GM19324 (cell line): Measurements from ENCODE around the gene GNB3.

ENCODE experiments used
- ATAC-seq: cut with Tn5 transposase; IDR thresholded peaks from one replicate; pipeline ENCODE4 v1.9.1; 2021; ENCODE audit warnings: mild to moderate bottlenecking, moderate library complexity; ENCODE audit not compliant: unreplicated experiment, low FRiP score

The GNB3 gene

GRCh38 chr12:6823182-6824084, 17.3 kb upstream of the GNB3 start:
- ATAC-seq = no peak

GRCh38 chr12:6824085-6824775, 16.5 kb upstream of the GNB3 start:
- ATAC-seq = no peak

GRCh38 chr12:6824901-6825381, 15.8 kb upstream of the GNB3 start:
- ATAC-seq = no peak

- no peak for ATAC-seq
These were observed 15.2 kb upstream of the GNB3 start for GRCh38 chr12:6825398-6826124.

GRCh38 chr12:6826125-6826733, 14.5 kb upstream of the GNB3 start:
- no peak for ATAC-seq

- ATAC-seq = no peak
These were observed 13.8 kb upstream of the GNB3 start for GRCh38 chr12:6826734-6827436.

- ATAC-seq = no peak
These were observed 13.3 kb upstream of the GNB3 start for GRCh38 chr12:6827437-6827911.

- no peak for ATAC-seq
These were observed 12.5 kb upstream of the GNB3 start, which contains the start of gene P3H3 for GRCh38 chr12:6827982-6828780. P3H3 (plus strand) TSS chr12:6828407; CDS start chr12:6828441, 34 bp downstream.

- no peak for ATAC-seq
These were observed 11.8 kb upstream of the GNB3 start for GRCh38 chr12:6828781-6829535.

GRCh38 chr12:6829536-6830220, 11.0 kb upstream of the GNB3 start:
- no peak for ATAC-seq

GRCh38 chr12:6830286-6830890, 10.3 kb upstream of the GNB3 start:
- no peak for ATAC-seq

GRCh38 chr12:6830999-6831398, 9.7 kb upstream of the GNB3 start:
- no peak for ATAC-seq

GRCh38 chr12:6831450-6831995, 9.2 kb upstream of the GNB3 start:
- ATAC-seq = no peak

GRCh38 chr12:6832125-6832524, 8.6 kb upstream of the GNB3 start:
- no peak for ATAC-seq

GRCh38 chr12:6833189-6833890, 7.4 kb upstream of the GNB3 start:
- no peak for ATAC-seq

GRCh38 chr12:6834254-6834653, 6.5 kb upstream of the GNB3 start:
- ATAC-seq = no peak
